HG03045 (cell line): ENCODE data around the gene STX1B.

Experiments used
- ATAC-seq: cut with Tn5 transposase; IDR thresholded peaks from one replicate; pipeline ENCODE4 v1.9.1; 2021; ENCODE audit warnings: mild to moderate bottlenecking, moderate library complexity; ENCODE audit not compliant: unreplicated experiment

The STX1B gene

GRCh38 chr16:30980434-30980833 lies 30.0 kb downstream of the STX1B start:
- no peak for ATAC-seq

DNA sequence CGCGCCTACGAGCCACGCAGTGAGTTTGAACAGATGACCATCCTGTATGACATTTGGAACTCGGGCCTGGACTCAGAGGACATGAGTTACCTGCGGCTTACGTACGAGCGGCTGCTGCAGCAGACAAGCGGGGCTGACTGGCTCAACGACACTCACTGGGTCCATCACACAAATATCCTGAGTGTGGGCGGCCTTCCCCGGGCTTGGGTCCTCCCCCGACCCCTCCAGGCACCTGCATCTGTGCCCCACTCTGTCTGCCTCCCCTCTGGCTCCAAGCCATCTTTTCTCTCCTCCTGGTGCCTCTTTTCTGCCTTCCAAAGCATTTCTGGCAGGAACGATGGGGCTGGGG lies 30.4 kb downstream of the STX1B start:
- ATAC-seq = no peak

DNA sequence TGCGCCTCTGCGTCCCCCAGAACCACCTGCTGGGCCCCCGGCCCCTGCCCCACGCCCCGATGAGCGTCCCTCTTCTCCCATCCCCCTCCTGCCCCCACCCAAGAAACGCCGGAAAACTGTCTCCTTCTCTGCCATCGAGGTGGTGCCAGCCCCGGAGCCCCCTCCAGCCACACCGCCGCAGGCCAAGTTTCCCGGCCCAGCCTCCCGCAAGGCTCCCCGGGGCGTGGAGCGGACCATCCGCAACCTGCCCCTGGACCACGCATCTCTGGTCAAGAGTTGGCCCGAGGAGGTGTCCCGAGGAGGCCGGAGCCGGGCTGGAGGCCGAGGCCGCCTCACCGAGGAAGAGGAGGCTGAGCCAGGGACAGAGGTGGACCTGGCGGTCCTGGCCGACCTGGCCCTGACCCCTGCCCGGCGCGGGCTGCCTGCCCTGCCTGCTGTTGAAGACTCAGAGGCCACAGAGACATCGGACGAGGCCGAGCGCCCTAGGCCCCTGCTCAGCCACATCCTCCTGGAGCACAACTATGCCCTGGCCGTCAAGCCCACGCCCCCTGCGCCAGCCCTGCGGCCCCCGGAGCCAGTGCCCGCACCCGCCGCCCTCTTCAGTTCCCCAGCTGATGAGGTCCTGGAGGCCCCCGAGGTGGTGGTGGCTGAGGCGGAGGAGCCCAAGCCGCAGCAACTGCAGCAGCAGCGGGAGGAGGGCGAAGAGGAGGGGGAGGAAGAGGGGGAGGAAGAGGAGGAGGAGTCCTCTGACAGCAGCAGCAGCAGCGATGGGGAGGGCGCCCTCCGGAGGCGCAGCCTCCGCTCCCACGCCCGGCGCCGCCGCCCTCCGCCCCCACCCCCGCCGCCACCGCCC lies 31.0 kb downstream of the STX1B start:
- no peak for ATAC-seq

DNA sequence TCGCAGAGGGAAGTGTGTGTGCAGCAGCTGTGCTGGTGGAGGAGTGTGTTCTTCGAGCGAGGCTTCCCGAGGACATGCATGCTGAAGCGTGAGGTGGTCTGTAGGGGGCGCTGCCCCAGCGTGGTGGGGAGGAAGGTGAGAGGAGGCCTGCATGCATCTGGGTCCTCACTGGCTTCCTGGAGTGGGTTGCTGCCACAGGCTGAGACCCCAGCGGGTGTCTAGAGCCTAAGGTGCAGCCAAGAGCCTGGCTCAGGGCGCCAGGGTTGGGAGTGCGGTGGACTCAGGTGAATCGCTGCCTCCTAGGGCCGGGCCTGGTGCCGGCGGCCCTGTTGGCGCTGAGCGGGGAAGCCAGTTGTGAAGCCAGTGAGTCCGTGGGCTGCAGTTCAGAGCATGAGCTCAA lies 32.9 kb downstream of the STX1B start:
- no peak for ATAC-seq

DNA sequence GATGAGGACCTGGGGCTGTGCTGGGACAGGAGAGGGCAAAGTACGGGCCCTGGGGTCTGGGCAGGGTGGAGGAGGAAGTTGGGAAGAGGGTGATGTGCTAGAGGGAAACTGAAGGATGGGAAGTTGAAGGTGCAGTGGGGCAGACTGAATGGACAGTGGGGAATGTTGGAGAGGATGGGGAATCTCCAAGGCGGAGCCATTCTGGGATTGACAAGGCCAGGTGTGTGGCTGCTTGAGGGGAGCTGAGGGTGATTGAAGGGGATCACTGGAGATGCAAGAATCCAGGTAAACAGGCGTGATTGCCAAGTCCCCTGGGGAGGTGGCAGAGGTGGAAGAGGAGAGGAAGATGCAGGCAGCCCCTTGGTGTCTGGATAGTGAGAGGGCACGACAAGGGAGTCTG lies 34.0 kb downstream of the STX1B start:
- ATAC-seq = no peak

DNA sequence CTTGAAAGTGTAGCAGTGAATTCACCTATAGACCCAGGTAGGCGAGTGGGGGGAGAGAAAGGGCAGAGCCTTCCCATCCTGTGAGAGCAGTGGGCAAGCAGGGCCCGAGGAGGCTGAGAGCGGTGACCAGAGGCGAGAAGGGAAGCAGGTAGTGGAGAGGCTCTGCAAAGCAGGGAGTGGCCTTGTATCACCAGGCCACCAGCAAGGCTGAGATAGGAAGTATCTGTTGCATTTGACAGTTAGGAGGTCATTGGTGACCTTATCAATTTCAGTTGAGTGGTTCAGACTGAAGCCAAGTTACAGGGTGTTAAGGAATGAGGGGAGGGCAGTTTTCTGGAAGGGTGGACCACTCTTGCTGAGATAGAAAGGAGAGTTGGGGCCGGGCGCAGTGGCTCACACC lies 36.1 kb downstream of the STX1B start:
- ATAC-seq = no peak

DNA sequence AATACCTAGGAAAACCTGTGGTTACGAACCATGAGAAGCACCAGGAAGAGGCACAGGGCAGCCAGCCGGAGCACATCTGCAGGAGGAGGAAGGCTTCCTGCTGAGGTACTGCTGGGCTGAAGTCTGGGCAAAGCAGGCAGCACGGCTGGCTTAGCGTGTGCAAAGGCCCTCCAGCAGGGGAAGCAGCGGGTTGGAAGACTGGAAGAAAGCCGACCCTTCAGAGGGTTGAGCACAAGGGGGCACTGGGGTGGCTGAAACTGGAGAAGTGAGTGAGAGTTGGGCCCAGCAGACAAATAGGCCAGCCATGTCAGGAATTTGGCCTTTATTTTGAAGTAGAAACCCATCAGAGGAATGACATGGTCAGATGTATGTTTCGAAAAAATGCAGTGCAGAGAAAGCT lies 37.6 kb downstream of the STX1B start:
- no peak for ATAC-seq

- no peak for ATAC-seq
These were observed 39.1 kb downstream of the STX1B start for GRCh38 chr16:30971298-30971697.

- no peak for ATAC-seq
These were observed 41.1 kb downstream of the STX1B start for GRCh38 chr16:30969246-30969842.

DNA sequence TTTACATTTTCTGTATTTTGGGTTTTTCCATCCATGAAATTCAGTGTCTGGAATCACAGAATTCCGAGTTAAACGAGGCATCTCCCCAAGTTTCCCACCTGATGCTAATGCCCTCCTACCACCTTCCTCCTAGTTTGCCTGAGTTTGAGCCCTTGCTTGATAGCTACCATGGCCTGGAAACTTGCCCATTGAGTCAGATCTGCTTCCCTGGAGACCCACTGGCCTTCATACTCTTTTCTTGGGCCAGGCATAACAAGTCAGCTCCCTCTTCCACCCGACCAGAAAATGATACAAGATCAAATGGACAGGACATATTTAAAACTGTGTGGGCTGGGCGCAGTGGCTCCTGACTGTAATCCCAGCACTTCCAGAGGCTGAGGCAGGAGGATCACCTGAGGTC lies 42.6 kb downstream of the STX1B start:
- ATAC-seq = no peak

- no peak for ATAC-seq
These were observed 44.3 kb downstream of the STX1B start for GRCh38 chr16:30966033-30966619.

DNA sequence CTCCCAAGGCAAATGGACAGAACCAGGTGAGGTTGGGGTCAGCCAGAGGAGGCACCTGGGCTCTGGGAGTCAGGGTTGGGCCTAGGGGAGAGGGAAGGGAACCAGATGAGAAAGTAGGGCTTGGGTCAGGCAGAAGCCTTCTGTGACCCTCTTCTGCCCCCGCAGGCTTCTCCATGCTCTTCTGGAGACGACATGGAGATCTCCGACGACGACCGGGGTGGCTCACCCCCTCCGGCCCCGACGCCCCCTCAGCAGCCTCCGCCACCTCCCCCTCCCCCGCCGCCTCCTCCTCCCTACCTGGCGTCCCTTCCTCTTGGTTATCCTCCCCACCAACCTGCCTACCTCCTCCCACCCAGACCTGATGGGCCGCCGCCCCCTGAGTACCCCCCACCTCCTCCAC lies 45.0 kb downstream of the STX1B start:
- ATAC-seq = no peak

DNA sequence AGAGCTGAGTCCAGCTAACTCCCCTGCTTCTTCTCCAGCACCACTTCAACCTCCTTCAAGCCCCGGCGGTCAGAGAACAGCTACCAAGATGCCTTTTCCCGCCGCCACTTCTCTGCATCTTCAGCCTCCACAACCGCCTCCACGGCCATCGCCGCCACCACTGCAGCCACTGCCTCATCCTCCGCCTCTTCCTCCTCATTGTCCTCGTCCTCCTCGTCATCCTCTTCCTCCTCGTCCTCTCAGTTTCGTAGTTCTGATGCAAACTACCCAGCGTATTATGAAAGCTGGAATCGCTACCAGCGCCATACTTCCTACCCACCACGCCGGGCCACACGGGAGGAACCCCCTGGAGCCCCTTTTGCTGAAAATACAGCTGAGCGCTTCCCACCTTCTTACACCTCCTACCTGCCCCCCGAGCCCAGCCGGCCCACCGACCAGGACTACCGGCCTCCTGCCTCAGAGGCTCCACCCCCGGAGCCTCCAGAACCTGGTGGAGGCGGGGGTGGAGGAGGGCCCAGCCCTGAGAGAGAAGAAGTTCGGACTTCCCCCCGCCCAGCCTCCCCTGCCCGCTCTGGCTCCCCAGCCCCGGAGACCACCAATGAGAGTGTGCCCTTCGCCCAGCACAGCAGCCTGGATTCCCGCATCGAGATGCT lies 45.7 kb downstream of the STX1B start:
- no peak for ATAC-seq

GRCh38 chr16:30963925-30964511 lies 46.4 kb downstream of the STX1B start:
- no peak for ATAC-seq

- no peak for ATAC-seq
These were observed 49.1 kb downstream of the STX1B start for GRCh38 chr16:30961384-30961783.

DNA sequence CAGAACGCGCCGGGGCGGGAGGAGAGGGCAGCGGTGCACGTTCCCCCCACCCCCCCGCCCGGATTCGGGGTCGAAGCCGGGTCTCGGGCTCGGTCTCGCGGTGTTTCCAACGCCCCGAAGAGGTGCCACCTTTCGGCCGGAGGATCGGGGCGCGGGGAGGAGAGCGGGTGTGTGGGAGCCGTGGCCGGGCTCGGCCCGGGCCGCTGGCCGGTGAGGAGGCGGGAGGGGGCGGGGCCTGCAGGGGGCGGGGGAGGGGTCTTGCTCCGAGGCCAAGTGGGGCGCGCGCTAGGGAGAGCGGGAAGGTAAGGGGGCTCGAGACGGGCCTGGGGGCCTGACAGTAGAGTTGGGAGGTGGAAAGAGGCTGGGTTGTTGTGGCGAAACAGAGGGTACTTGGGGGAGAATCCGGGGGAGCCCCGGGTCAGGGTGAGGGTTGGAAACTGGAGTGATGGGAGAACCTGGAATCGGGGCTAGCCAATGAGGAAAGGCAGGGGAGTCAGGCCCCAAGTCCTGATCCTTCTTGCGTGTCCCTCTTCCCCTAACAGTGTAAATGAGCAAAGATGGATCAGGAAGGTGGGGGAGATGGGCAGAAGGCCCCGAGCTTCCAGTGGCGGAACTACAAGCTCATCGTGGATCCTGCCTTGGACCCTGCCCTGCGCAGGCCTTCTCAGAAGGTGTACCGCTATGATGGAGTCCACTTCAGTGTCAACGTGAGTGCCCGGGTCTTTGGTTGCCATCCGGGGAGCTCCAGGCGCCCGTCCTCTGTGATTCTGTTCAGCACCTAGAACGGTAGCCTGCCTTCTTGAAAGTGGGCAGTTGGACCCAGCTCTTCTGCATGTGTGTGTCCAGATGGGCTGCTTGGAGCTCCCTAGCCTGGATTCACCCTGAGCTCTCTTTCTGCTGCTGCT lies 52.0 kb downstream of the STX1B start:
- peak; percentile 24 for ATAC-seq

GRCh38 chr16:30957456-30958174 lies 52.8 kb downstream of the STX1B start, which contains the start of gene SETD1A:
Gene SETD1A (plus strand): TSS chr16:30957754. CDS start chr16:30958732, 978 bp downstream.
- peak; percentile 68 for ATAC-seq

DNA sequence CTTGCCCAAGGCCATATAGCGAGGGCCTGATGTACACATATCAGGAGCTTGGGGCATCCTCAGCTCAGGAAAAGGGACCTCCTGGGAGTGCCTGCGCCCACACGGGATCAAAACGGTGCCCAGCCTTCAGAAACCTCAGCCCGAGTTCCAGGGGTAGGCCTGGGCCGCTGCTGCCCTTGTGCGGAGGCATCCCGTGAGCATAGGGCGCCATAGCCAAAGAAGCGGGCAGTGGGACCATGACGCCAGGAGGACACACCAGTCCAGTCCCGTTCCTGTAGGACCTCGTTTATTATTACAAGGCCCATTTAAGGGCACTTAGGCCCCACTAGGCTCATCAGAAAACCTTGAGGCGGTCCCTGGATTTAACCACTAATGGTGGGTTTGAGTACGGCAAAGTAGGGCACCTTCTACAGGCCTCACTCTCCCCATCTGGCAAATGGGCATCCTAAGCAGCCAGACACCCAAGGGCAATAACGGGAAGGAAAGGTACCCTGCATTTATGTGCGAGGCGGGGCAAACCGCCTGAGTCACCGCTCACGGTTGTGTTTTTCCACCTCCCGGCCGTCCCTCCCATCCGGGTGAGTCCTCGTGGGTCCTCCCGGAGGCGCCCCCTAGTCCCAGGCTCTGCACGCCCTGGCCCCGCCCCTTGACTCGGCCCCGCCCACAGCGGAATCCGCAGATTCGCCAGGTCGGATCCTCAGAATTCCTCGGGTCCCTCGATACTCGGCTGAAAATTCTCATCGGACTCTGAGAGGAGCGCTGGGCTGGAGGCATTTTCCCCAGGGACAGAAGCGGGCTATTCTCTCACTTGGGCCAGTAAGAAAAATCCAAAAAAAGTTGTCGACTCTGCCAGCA lies 53.6 kb downstream of the STX1B start:
- ATAC-seq = peak; percentile 46

DNA sequence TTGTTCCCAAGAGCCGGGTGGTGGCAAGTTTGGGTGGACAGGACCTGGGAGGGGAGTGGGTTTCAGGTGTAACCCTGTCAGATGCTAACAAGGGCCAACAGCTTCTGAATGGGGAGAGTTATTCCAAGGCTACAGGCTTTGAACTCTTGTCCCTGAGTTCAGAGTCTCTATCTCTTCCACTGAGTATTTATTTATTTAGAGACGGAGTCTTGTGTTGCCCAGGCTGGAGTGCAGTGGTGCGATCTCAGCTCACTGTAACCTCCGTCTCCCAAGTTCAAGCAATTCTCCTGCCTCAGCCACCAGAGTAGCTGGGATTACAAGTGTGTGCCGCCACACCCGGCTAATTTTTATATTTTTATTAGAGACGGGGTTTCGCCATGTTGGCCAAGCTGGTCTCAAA lies 55.4 kb downstream of the STX1B start:
- no peak for ATAC-seq
